ENCODE results near the gene DCAF11. TPM values are rescaled to one million over a fixed set of nuclear protein-coding genes. Genes with fewer than 3 reads are reported as not detected.

Gene DCAF11
- total and polyA plus RNA-seq, 2 donors (not counting 1 experiment from before 2014, with no cell fraction given): 64.5 to 96.3 TPM

GRCh38 chr14:24149302-24149969 lies 34.9 kb downstream of the DCAF11 start:
- H3K27ac ChIP-seq (ENCODE audit: low read length in 2 of 2): no peak overlapping the region
- H4K20me1 ChIP-seq (ENCODE audit: control insufficient read depth, insufficient read depth, low read length, poor library complexity, severe bottlenecking): peaks cover 45% of the 10 kb centered on the region
- no peak for DNase-seq
- peaks cover 44% of the 10 kb centered on the region for H3K4me1 Mint-ChIP-seq
- H3K9ac ChIP-seq (ENCODE audit: low read length): no peak overlapping the region
- H3K4me1 ChIP-seq (ENCODE audit: control insufficient read depth in 2 of 2, insufficient read depth in 2 of 2, low read length in 2 of 2): peaks cover 20 to 33% of the 10 kb centered on the region in 2 donors
- ChIA-PET CTCF (interaction anchor here (1.0 to 6.2 kb wide), 7 partner anchors 11 to 68 kb away, joined by 3 to 62 read pairs (median 6); partner anchors contain the start of genes IRF9 and PSME1), POLR2A (interaction anchor here (4.1 kb wide), 1 partner anchor 13 kb away, joined by 43 read pairs; the partner anchor contains the start of gene PSME1)
- H3K4me2 ChIP-seq (replicated peaks; ENCODE audit: low read depth, low read length, poor library complexity, severe bottlenecking): no peak overlapping the region
- 100% methylated on average over 3 of the region's 3 CpGs for WGBS (ENCODE audit: insufficient coverage)
- H3K9me3 ChIP-seq (ENCODE audit: control extremely low read depth in 1 of 3, control insufficient read depth in 2 of 3, insufficient read depth in 1 of 3, low read length in 2 of 3): no peaks in the 10 kb centered on the region
- no peak overlapping the region for H3K27ac Mint-ChIP-seq
- no peaks in the 10 kb centered on the region for H3K27me3 Mint-ChIP-seq
- H3K36me3 ChIP-seq (replicated peaks in 1 of 2; ENCODE audit: control extremely low read depth in 1 of 2, control insufficient read depth in 1 of 2, extremely low read depth in 1 of 2, insufficient read depth in 2 of 2, low read length in 1 of 2): peaks cover 2 to 53% of the 10 kb centered on the region in 2 experiments
- H3K79me2 ChIP-seq (ENCODE audit: control insufficient read depth, insufficient read depth, low read length): peaks cover 71% of the 10 kb centered on the region
- TF ChIP-seq, protein P1, sequence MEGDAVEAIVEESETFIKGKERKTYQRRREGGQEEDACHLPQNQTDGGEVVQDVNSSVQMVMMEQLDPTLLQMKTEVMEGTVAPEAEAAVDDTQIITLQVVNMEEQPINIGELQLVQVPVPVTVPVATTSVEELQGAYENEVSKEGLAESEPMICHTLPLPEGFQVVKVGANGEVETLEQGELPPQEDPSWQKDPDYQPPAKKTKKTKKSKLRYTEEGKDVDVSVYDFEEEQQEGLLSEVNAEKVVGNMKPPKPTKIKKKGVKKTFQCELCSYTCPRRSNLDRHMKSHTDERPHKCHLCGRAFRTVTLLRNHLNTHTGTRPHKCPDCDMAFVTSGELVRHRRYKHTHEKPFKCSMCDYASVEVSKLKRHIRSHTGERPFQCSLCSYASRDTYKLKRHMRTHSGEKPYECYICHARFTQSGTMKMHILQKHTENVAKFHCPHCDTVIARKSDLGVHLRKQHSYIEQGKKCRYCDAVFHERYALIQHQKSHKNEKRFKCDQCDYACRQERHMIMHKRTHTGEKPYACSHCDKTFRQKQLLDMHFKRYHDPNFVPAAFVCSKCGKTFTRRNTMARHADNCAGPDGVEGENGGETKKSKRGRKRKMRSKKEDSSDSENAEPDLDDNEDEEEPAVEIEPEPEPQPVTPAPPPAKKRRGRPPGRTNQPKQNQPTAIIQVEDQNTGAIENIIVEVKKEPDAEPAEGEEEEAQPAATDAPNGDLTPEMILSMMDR (IDR thresholded peaks at IDR 0.05): no peak
- TF ChIP-seq EZH2 (IDR thresholded peaks at IDR 0.05; ENCODE audit: borderline replicate concordance, insufficient read depth, low read depth, low read length, poor library complexity, severe bottlenecking): no peak
- peak overlapping the region; percentile 95 for H3K4me3 Mint-ChIP-seq
- no peak overlapping the region for H2AFZ ChIP-seq (ENCODE audit: insufficient read depth, low read depth, low read length, poor library complexity, severe bottlenecking)
- H3K4me3 ChIP-seq (ENCODE audit: control extremely low read depth in 1 of 5, extremely low read depth in 1 of 5, insufficient read depth in 1 of 5, low read depth in 2 of 5, low read length in 4 of 5): no peak overlapping the region
- intact Hi-C loops (cut with micrococcal nuclease): loop anchor here (5.0 to 10.0 kb wide), 3 partner anchors 125 to 1055 kb away; partner anchors contain the start of genes ACIN1, C14orf119, PPP1R3E and RABGGTA
- ATAC-seq (ENCODE audit: low read depth): no peak
- no peaks in the 10 kb centered on the region for H3K27me3 ChIP-seq (replicated peaks in 1 of 4; ENCODE audit: control extremely low read depth in 1 of 4, control insufficient read depth in 3 of 4, insufficient read depth in 4 of 4, low read length in 3 of 4)
- H3K9me3 Mint-ChIP-seq (ENCODE audit: insufficient read depth): no peaks in the 10 kb centered on the region

GRCh38 chr14:24150061-24150460 lies 35.5 kb downstream of the DCAF11 start:
- no peaks in the 10 kb centered on the region for H3K9me3 ChIP-seq (ENCODE audit: control extremely low read depth in 1 of 3, control insufficient read depth in 2 of 3, insufficient read depth in 1 of 3, low read length in 2 of 3)
- H3K4me2 ChIP-seq (replicated peaks; ENCODE audit: low read depth, low read length, poor library complexity, severe bottlenecking): no peak overlapping the region
- H3K4me3 ChIP-seq (ENCODE audit: control extremely low read depth in 1 of 5, extremely low read depth in 1 of 5, insufficient read depth in 1 of 5, low read depth in 2 of 5, low read length in 4 of 5): no peak overlapping the region
- ChIA-PET CTCF (interaction anchor here (1.0 to 1.8 kb wide), 4 partner anchors 11 to 41 kb away, joined by 3 to 14 read pairs (median 6); partner anchors contain the start of genes IRF9 and PSME1), POLR2A (interaction anchor here (0.9 kb wide), 1 partner anchor 11 kb away, joined by 3 read pairs; the partner anchor contains the start of gene IRF9)
- no peak overlapping the region for H3K27ac ChIP-seq (ENCODE audit: low read length in 2 of 2)
- ATAC-seq (ENCODE audit: low read depth) (no peak), DNase-seq (no peak)
- H3K27me3 Mint-ChIP-seq: no peaks in the 10 kb centered on the region
- H3K9me3 Mint-ChIP-seq (ENCODE audit: insufficient read depth): no peaks in the 10 kb centered on the region
- intact Hi-C loops (cut with micrococcal nuclease): no loop called here
- H3K9ac ChIP-seq (ENCODE audit: low read length): no peak overlapping the region
- H3K27me3 ChIP-seq (replicated peaks in 1 of 4; ENCODE audit: control extremely low read depth in 1 of 4, control insufficient read depth in 3 of 4, insufficient read depth in 4 of 4, low read length in 3 of 4): no peaks in the 10 kb centered on the region
- H3K4me1 ChIP-seq (ENCODE audit: control insufficient read depth in 2 of 2, insufficient read depth in 2 of 2, low read length in 2 of 2): peaks cover 19 to 30% of the 10 kb centered on the region in 2 donors
- peak overlapping the region; percentile 18 for H3K4me3 Mint-ChIP-seq
- 99% methylated on average over 9 of the region's 9 CpGs for WGBS (ENCODE audit: insufficient coverage)
- peaks cover 67% of the 10 kb centered on the region for H3K79me2 ChIP-seq (ENCODE audit: control insufficient read depth, insufficient read depth, low read length)
- peaks cover 41% of the 10 kb centered on the region for H3K4me1 Mint-ChIP-seq
- no peak overlapping the region for H2AFZ ChIP-seq (ENCODE audit: insufficient read depth, low read depth, low read length, poor library complexity, severe bottlenecking)
- TF ChIP-seq, protein P1 (IDR thresholded peaks at IDR 0.05): no peak
- TF ChIP-seq EZH2 (IDR thresholded peaks at IDR 0.05; ENCODE audit: borderline replicate concordance, insufficient read depth, low read depth, low read length, poor library complexity, severe bottlenecking): no peak
- H3K27ac Mint-ChIP-seq: no peak overlapping the region
- peaks cover 45% of the 10 kb centered on the region for H4K20me1 ChIP-seq (ENCODE audit: control insufficient read depth, insufficient read depth, low read length, poor library complexity, severe bottlenecking)
- peaks cover 2 to 53% of the 10 kb centered on the region in 2 experiments for H3K36me3 ChIP-seq (replicated peaks in 1 of 2; ENCODE audit: control extremely low read depth in 1 of 2, control insufficient read depth in 1 of 2, extremely low read depth in 1 of 2, insufficient read depth in 2 of 2, low read length in 1 of 2)
